Naive thymus-derived CD4-positive, alpha-beta T cell (primary cell): ENCODE measurements around the gene PLCD3. TPM values are rescaled to one million over a fixed set of nuclear protein-coding genes. Genes with fewer than 3 reads are reported as not detected.

ENCODE experiments used
- ATAC-seq: fragments of 150-1000 bp; cut with Tn5 transposase; 2 replicates; pipeline ENCODE4 v1.10.0; 2021; ENCODE audit warnings: mild to moderate bottlenecking, moderate library complexity
- CTCF ChIA-PET: fragments of 350-600 bp; sonication (Branson Sonifier 250); formaldehyde crosslinking; loops from one replicate; lab custom pipeline; 2021; ENCODE audit warnings: antibody characterized with exemption; lab: Charles Lee
- POLR2A ChIA-PET: fragments of 350-600 bp; sonication (Branson Sonifier 250); formaldehyde crosslinking; loops from one replicate; lab custom pipeline; 2021; ENCODE audit warnings: antibody characterized with exemption, inconsistent platforms; lab: Charles Lee
- DNase-seq, 9 donors: peaks; one replicate each; pipeline versions ENCODE4 v3.0.0 to v3.0.0-alpha.2; 2020 to 2022; ENCODE audit warnings: mixed read lengths in 1 of 9
- H3K27ac ChIP-seq: one replicate; pipeline ENCODE4 v1.7.0; 2013; ENCODE audit warnings: mild to moderate bottlenecking, low read depth, low read length, moderate library complexity
- H3K27me3 ChIP-seq, 2 donors: one replicate each; pipeline ENCODE4 v1.7.0; 2013; ENCODE audit warnings: low read length in 2 of 2, mild to moderate bottlenecking in 2 of 2, moderate library complexity in 2 of 2; ENCODE audit not compliant: control insufficient read depth in 2 of 2, insufficient read depth in 2 of 2
- H3K36me3 ChIP-seq, 3 experiments: 1 replicate in 2 of 3; 2 replicates in 1 of 3; pipeline ENCODE4 v1.7.0; 2013; ENCODE audit warnings: low read length in 3 of 3, mild to moderate bottlenecking in 3 of 3, moderate library complexity in 1 of 3; ENCODE audit not compliant: insufficient read depth in 3 of 3, control insufficient read depth in 2 of 3
- H3K4me1 ChIP-seq, 2 donors: one replicate each; pipeline ENCODE4 v1.7.0; 2013; ENCODE audit warnings: low read length in 2 of 2, mild to moderate bottlenecking in 2 of 2, moderate library complexity in 1 of 2; ENCODE audit not compliant: control insufficient read depth in 2 of 2, insufficient read depth in 2 of 2
- H3K4me3 ChIP-seq: 2 replicates; pipeline ENCODE4 v1.7.0; 2013; ENCODE audit warnings: mild to moderate bottlenecking, low read length
- H3K9me3 ChIP-seq, 3 experiments: 1 replicate in 2 of 3; 2 replicates in 1 of 3; pipeline ENCODE4 v1.7.0; 2013; ENCODE audit warnings: low read length in 3 of 3; ENCODE audit not compliant: control insufficient read depth in 2 of 3
- H3K27ac Mint-ChIP-seq, 9 donors: one replicate each; pipeline ENCODE4 v1.8.0; 2020 to 2022; ENCODE audit warnings: mixed read lengths in 9 of 9, mild to moderate bottlenecking in 8 of 9, moderate library complexity in 5 of 9, inconsistent platforms in 2 of 9
- H3K27me3 Mint-ChIP-seq, 5 donors: one replicate each; pipeline ENCODE4 v1.8.0; 2021 to 2022; ENCODE audit warnings: mixed read lengths in 5 of 5, mild to moderate bottlenecking in 1 of 5
- H3K36me3 Mint-ChIP-seq, 5 donors: one replicate each; pipeline ENCODE4 v1.8.0; 2020 to 2022; ENCODE audit warnings: mixed read lengths in 5 of 5, mild to moderate bottlenecking in 3 of 5, inconsistent platforms in 1 of 5
- H3K4me1 Mint-ChIP-seq, 7 donors: one replicate each; pipeline ENCODE4 v1.8.0; 2020 to 2022; ENCODE audit warnings: mixed read lengths in 7 of 7, mild to moderate bottlenecking in 3 of 7, inconsistent platforms in 1 of 7
- H3K4me3 Mint-ChIP-seq, 10 donors: one replicate each; pipeline ENCODE4 v1.8.0; 2020 to 2022; ENCODE audit warnings: mild to moderate bottlenecking in 10 of 10, mixed read lengths in 10 of 10, moderate library complexity in 6 of 10, inconsistent platforms in 2 of 10
- H3K9me3 Mint-ChIP-seq, 11 donors: one replicate each; pipeline ENCODE4 v1.8.0; 2020 to 2022; ENCODE audit warnings: mixed read lengths in 11 of 11, mild to moderate bottlenecking in 4 of 11, inconsistent platforms in 1 of 11, moderate library complexity in 1 of 11
- intact Hi-C, 2 donors: fragments of 100-400 bp; cut with micrococcal nuclease; formaldehyde crosslinking; loops; one replicate each; pipeline ENCODE4 v1.15.1; 2023
- polyA plus RNA-seq, 2 donors: library from polyadenylated mRNA; unstranded; fragments of 300-500 nt; fragmentation: Illumina TruSeq; gene quantifications; one replicate each; pipeline ENCODE4 v1.2.3, GENCODE V29; 2021
- total RNA-seq, 6 experiments: library from RNA in 5 of 6; stranded (reverse) in 5 of 6; gene quantifications; 1 replicate in 5 of 6; 2 replicates in 1 of 6; pipeline ENCODE4 v1.2.3 and lab custom pipeline; 2021 to 2026

Gene PLCD3
- total and polyA plus RNA-seq, 7 experiments from 2014 or later, result 0.21 to 5.1 (median 2.7) TPM; not detected in 1

GRCh38 chr17:45148183-45149036 lies 16.1 kb upstream of the PLCD3 start, which contains the start of gene HEXIM1:
Gene HEXIM1, plus strand, starts transcription at chr17:45148475. Its CDS starts 716 bp downstream, at chr17:45149191.
- peak within 1 kb of the TSS; percentile 93 for H3K4me3 ChIP-seq
- ChIA-PET CTCF (interaction anchor here (0.6 to 6.3 kb wide), 18 partner anchors 9 to 820 kb away, joined by 3 to 114 read pairs (median 4); partner anchors contain the start of genes ACBD4, HEXIM2 and PLCD3), POLR2A (interaction anchor here (0.6 to 10.7 kb wide), 23 partner anchors 12 to 1971 kb away, joined by 3 to 516 read pairs (median 6); partner anchors contain the start of genes ACBD4, DCAKD, FMNL1 and HEXIM2)
- H3K4me1 ChIP-seq, result peaks cover 21 to 35% of the 10 kb centered on the region in 2 donors
- H3K27me3 ChIP-seq, result no peaks in the 10 kb centered on the region
- H3K9me3 ChIP-seq, result no peaks in the 10 kb centered on the region
- peaks cover 0 to 6% (median 0%) of the 10 kb centered on the region in 3 experiments for H3K36me3 ChIP-seq
- DNase-seq (peak; percentile 98 to 100 (median 100)), ATAC-seq (peak; percentile 87)
- H3K27ac ChIP-seq, result peak within 1 kb of the TSS; percentile 91
- Mint-ChIP-seq H3K27ac (peak within 1 kb of the TSS; percentile 99 to 100 (median 100)), H3K36me3 (peaks cover 0 to 15% (median 0%) of the 10 kb centered on the region in 5 donors), H3K4me3 (peak within 1 kb of the TSS; percentile 89 to 100 (median 99)), H3K9me3 (peaks cover 0 to 13% (median 0%) of the 10 kb centered on the region in 11 donors), H3K27me3 (peaks cover 0 to 7% (median 0%) of the 10 kb centered on the region in 5 donors), H3K4me1 (peaks cover 18 to 68% (median 54%) of the 10 kb centered on the region in 7 donors)
- intact Hi-C loops, result loop anchor here (1.0 to 10.0 kb wide), 16 partner anchors 13 to 1044 kb away; partner anchors contain the start of genes HEXIM2 (in 2 of the 2), MAP3K14 (in 2 of the 2), NMT1 (in 2 of the 2) and ACBD4 (in 1 of the 2)

GRCh38 chr17:45147581-45148182 lies 15.4 kb upstream of the PLCD3 start:
- DNase-seq, result peak; percentile 71 to 90 (median 84)
- Mint-ChIP-seq H3K4me3 (peak overlapping the region; percentile 89 to 100 (median 99)), H3K9me3 (peaks cover 0 to 13% (median 0%) of the 10 kb centered on the region in 11 donors), H3K27ac (peak overlapping the region; percentile 99 to 100 (median 100)), H3K27me3 (peaks cover 0 to 7% (median 0%) of the 10 kb centered on the region in 5 donors), H3K36me3 (peaks cover 0 to 15% (median 0%) of the 10 kb centered on the region in 5 donors), H3K4me1 (peaks cover 18 to 73% (median 62%) of the 10 kb centered on the region in 7 donors)
- peak overlapping the region; percentile 91 for H3K27ac ChIP-seq
- H3K9me3 ChIP-seq, result no peaks in the 10 kb centered on the region
- POLR2A ChIA-PET, result interaction anchor here (0.7 to 10.7 kb wide), 16 partner anchors 13 to 921 kb away, joined by 3 to 516 read pairs (median 10); partner anchors contain the start of genes ACBD4, DCAKD, FMNL1 and HEXIM2
- H3K4me3 ChIP-seq, result peak overlapping the region; percentile 80
- intact Hi-C loops, result loop anchor here (1.0 to 10.0 kb wide), 15 partner anchors 12 to 1045 kb away; partner anchors contain the start of genes ACBD4 (in 2 of the 2), HEXIM2 (in 2 of the 2), MAP3K14 (in 2 of the 2) and NMT1 (in 2 of the 2)
- CTCF ChIA-PET, result interaction anchor here (0.6 to 6.3 kb wide), 12 partner anchors 8 to 819 kb away, joined by 3 to 114 read pairs (median 6); partner anchors contain the start of genes ACBD4 and HEXIM2
- no peaks in the 10 kb centered on the region for H3K27me3 ChIP-seq
- peaks cover 21 to 35% of the 10 kb centered on the region in 2 donors for H3K4me1 ChIP-seq
- peaks cover 0 to 6% (median 0%) of the 10 kb centered on the region in 3 experiments for H3K36me3 ChIP-seq
- ATAC-seq, result peak; percentile 51

- H3K9me3 Mint-ChIP-seq, result peaks cover 0 to 13% (median 0%) of the 10 kb centered on the region in 11 donors
- peaks cover 18 to 72% (median 62%) of the 10 kb centered on the region in 7 donors for H3K4me1 Mint-ChIP-seq
- H3K9me3 ChIP-seq, result no peaks in the 10 kb centered on the region
- DNase-seq (peak in 2 of 9 donors; percentile 28 to 70), ATAC-seq (peak; percentile 8)
- intact Hi-C loops, result loop anchor here (1.0 to 10.0 kb wide), 5 partner anchors 12 to 1045 kb away; partner anchors contain the start of genes ACBD4 (in 1 of the 2), KANSL1 (in 1 of the 2) and MAP3K14 (in 1 of the 2)
- peaks cover 0 to 15% (median 0%) of the 10 kb centered on the region in 5 donors for H3K36me3 Mint-ChIP-seq
- no peaks in the 10 kb centered on the region for H3K27me3 ChIP-seq
- H3K27ac Mint-ChIP-seq, result peak overlapping the region; percentile 99 to 100 (median 100)
- H3K36me3 ChIP-seq, result peaks cover 0 to 6% (median 0%) of the 10 kb centered on the region in 3 experiments
- H3K27me3 Mint-ChIP-seq, result peaks cover 0 to 7% (median 0%) of the 10 kb centered on the region in 5 donors
- ChIA-PET POLR2A (interaction anchor here (1.0 to 10.7 kb wide), 8 partner anchors 8 to 101 kb away, joined by 4 to 516 read pairs (median 44); partner anchors contain the start of genes ACBD4, DCAKD, FMNL1 and HEXIM2), CTCF (interaction anchor here (0.5 to 6.3 kb wide), 4 partner anchors 10 to 50 kb away, joined by 3 to 114 read pairs (median 44); partner anchors contain the start of gene ACBD4)
- H3K27ac ChIP-seq, result peak overlapping the region; percentile 91
- peaks cover 21 to 35% of the 10 kb centered on the region in 2 donors for H3K4me1 ChIP-seq
- H3K4me3 ChIP-seq, result peak overlapping the region; percentile 80
- peak overlapping the region; percentile 89 to 100 (median 99) for H3K4me3 Mint-ChIP-seq
Observed at GRCh38 chr17:45146890-45147580, 14.7 kb upstream of the PLCD3 start.

- Mint-ChIP-seq H3K9me3 (peaks cover 0 to 13% (median 0%) of the 10 kb centered on the region in 11 donors), H3K36me3 (peaks cover 0 to 15% (median 0%) of the 10 kb centered on the region in 5 donors), H3K4me3 (peak overlapping the region; percentile 89 to 100 (median 99)), H3K27ac (peak overlapping the region; percentile 99 to 100 (median 100)), H3K4me1 (peaks cover 15 to 72% (median 59%) of the 10 kb centered on the region in 7 donors), H3K27me3 (peaks cover 0 to 7% (median 0%) of the 10 kb centered on the region in 5 donors)
- Histone ChIP-seq H3K36me3 (peaks cover 0 to 6% (median 0%) of the 10 kb centered on the region in 3 experiments), H3K4me1 (peaks cover 18 to 30% of the 10 kb centered on the region in 2 donors), H3K4me3 (peak overlapping the region; percentile 80), H3K9me3 (no peaks in the 10 kb centered on the region), H3K27me3 (no peaks in the 10 kb centered on the region), H3K27ac (peak overlapping the region; percentile 91)
- DNase-seq, result no peak
- no peak for ATAC-seq
- ChIA-PET POLR2A (interaction anchor here (1.0 to 10.7 kb wide), 4 partner anchors 9 to 26 kb away, joined by 4 to 232 read pairs (median 8); partner anchors contain the start of genes ACBD4, HEXIM2 and PLCD3), CTCF (interaction anchor here (0.7 to 3.5 kb wide), 2 partner anchors 11 to 50 kb away, joined by 3 to 12 read pairs; partner anchors contain the start of gene ACBD4)
- intact Hi-C loops, result loop anchor here (5.0 to 10.0 kb wide), 4 partner anchors 171 to 1046 kb away; partner anchors contain the start of genes KANSL1 (in 1 of the 2) and MAP3K14 (in 1 of the 2)
Observed at GRCh38 chr17:45146592-45146889, 14.2 kb upstream of the PLCD3 start.

- intact Hi-C loops, result loop anchor here (5.0 to 10.0 kb wide), 4 partner anchors 171 to 1046 kb away; partner anchors contain the start of genes KANSL1 (in 1 of the 2) and MAP3K14 (in 1 of the 2)
- DNase-seq, result no peak
- POLR2A ChIA-PET, result interaction anchor here (1.0 to 10.7 kb wide), 4 partner anchors 9 to 26 kb away, joined by 4 to 232 read pairs (median 8); partner anchors contain the start of genes ACBD4, HEXIM2 and PLCD3
Observed at GRCh38 chr17:45146166-45146565, 13.9 kb upstream of the PLCD3 start.

More at GRCh38 chr17:45146166-45146565, 13.9 kb upstream of the PLCD3 start:
- Mint-ChIP-seq H3K4me1 (peaks cover 12 to 72% (median 59%) of the 10 kb centered on the region in 7 donors), H3K4me3 (peak overlapping the region; percentile 89 to 100 (median 99)), H3K27me3 (peaks cover 0 to 7% (median 0%) of the 10 kb centered on the region in 5 donors), H3K36me3 (peaks cover 0 to 15% (median 0%) of the 10 kb centered on the region in 5 donors), H3K9me3 (peaks cover 0 to 13% (median 0%) of the 10 kb centered on the region in 11 donors), H3K27ac (peak overlapping the region; percentile 28 to 100 (median 99))
- no peak for ATAC-seq
- no peak overlapping the region for H3K4me3 ChIP-seq
- H3K9me3 ChIP-seq, result no peaks in the 10 kb centered on the region
- H3K36me3 ChIP-seq, result peaks cover 0 to 6% (median 0%) of the 10 kb centered on the region in 3 experiments
- H3K27me3 ChIP-seq, result no peaks in the 10 kb centered on the region
- H3K4me1 ChIP-seq, result peaks cover 18 to 27% of the 10 kb centered on the region in 2 donors
- no peak overlapping the region for H3K27ac ChIP-seq
- CTCF ChIA-PET, result interaction anchor here (0.7 to 3.5 kb wide), 2 partner anchors 11 to 51 kb away, joined by 3 to 12 read pairs; partner anchors contain the start of gene ACBD4
